GM18519 (cell line): Measurements from ENCODE around the gene AKAP17A.

ENCODE experiments used
- ATAC-seq: cut with Tn5 transposase; IDR thresholded peaks from one replicate; pipeline ENCODE4 v1.9.1; 2021; ENCODE audit warnings: mild to moderate bottlenecking, moderate library complexity; ENCODE audit not compliant: unreplicated experiment, low FRiP score

Gene AKAP17A

DNA sequence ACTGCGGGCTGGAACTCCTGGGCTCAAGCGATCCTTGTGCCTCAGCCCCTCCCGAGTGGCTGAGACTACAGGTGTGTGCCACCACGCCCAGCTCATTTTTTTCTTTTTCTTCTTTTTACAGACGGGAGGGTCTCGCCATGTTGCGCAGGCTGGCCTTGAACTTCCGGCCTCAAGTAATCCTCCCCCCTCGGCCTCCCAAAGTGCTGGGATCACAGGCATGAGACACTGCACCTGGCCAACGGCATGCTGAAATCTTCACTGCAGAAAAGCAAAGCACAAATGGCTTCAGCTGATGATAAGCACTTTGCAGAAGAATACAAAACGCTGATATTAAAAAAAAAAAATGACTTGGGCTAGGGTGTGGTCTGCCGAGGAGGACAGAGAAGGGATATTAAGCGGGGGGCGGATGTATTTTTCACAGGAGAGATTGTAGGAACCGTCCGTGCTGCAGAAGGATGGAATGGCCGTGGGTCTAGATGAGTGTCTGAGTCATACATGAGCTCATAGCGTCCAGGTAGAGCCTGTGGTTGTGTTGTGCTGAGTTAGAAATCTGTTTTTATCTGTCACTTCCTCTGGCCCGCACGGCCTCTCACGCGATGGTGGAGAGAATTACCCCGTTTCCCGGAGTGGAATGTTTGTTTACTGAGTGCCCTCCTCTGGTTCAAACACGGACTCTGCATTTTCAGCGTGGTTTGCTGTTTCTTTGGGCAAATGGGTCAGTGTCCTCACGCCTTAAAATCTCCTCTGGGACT, 8.5 kb upstream of the AKAP17A start:
- peak; percentile 92 for ATAC-seq

GRCh38 chrX:1584237-1585011, 7.0 kb upstream of the AKAP17A start:
- no peak for ATAC-seq

DNA sequence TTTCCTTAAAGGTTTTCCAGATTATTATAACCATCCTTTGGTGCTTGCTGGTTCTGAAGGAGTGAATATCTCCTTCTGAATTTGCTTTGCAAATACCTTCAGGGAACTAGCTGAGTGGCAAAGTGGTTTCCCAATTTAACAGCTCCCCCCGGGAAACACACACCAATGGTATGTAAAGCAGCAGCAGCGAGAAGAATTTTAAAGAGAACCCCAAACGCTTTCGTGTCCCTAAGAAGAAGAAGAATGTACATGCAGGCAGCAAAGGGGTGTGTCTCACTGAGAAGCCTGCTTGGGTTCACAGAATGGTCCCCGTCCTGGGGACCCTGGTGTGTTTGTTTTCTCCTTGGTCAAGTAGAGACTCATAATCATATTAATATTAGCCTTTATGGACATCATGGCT, 4.2 kb upstream of the AKAP17A start:
- ATAC-seq, result no peak

DNA sequence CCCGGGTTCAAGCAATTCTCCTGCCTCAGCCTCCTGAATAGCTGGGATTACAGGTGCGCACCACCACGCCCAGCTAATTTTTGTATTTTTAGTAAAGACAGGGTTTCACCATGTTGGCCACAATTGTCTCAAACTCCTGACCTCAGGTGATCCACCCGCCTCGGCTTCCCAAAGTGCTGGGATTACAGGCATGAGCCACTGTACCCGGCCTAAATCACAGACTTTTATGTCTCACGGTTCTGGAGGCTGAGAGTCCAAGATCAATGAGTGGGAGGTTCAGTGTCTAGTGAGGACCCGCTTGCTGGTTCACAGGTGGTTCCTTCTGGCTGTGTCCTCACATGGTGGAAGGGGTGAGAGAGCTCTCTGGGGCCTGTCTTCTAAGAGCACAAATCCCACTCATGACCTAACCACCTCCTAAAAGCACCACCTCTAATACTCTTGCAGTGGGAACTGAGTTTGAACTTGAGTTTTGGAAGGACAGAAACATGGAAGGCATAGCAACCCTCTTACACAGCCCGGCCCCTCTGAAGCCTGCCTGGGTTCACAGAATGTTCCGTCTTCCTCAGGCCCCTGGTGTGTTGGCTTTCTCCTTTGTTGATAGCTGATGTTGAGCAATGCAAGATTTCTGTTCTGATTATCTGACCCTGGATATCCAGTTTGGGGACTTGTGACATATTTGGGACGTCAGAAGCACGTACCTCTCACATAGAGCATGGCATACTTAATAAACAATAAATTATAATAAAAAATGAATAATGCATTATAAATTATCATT, 1.9 kb upstream of the AKAP17A start:
- no peak for ATAC-seq

DNA sequence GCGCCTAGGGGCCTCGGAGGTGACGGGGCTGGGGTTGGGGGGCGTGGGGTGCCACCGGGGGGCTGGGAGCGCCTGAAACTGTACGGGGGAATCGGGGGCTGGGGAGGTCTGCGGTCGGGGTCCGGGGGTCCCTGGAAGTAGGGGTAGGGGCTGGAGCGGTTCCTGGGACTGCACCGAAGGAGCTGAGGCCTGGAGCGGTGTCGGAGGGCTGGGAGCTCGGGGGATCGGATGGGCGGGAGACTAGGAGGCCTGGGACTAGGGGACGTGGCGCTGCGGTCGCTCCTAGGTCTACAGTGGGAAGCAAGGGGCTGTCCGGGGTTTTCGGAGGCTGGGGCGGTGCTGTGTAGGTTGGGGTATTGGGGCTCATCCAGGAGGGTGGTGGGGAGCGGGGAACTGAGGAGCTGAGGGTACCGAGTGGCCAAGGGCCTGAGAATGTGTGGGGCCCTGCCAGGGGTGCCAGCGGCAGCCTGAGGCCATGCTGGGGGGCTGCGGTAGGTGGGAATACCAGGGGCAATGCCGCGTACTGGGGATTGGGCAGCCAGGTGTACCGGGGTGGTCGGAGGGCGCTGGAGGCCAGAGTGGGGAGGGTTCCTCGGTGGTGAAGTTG, 562 bp downstream of the AKAP17A start:
- ATAC-seq, result no peak

- no peak for ATAC-seq
Measured at GRCh38 chrX:1592470-1593142, 1.2 kb downstream of the AKAP17A start.

- no peak for ATAC-seq
Measured at GRCh38 chrX:1593286-1594271, 2.2 kb downstream of the AKAP17A start.

DNA sequence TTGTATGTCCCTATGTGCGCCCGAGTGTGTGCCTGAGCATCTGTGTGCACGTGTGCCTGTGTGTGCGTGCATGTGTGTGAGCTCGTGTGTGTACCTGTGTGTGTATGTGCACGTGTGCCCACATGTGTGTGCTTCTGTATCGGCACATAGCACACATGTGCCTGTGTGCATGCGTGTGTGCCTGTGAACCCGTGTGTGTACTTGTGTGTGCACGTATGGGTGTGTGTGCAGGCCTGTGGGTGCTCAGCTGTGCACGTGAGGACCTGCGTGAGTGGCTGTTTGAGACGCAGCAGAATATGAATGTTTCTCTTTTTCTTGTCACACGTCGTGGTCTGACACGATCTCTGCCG, 4.3 kb downstream of the AKAP17A start:
- ATAC-seq, result no peak

DNA sequence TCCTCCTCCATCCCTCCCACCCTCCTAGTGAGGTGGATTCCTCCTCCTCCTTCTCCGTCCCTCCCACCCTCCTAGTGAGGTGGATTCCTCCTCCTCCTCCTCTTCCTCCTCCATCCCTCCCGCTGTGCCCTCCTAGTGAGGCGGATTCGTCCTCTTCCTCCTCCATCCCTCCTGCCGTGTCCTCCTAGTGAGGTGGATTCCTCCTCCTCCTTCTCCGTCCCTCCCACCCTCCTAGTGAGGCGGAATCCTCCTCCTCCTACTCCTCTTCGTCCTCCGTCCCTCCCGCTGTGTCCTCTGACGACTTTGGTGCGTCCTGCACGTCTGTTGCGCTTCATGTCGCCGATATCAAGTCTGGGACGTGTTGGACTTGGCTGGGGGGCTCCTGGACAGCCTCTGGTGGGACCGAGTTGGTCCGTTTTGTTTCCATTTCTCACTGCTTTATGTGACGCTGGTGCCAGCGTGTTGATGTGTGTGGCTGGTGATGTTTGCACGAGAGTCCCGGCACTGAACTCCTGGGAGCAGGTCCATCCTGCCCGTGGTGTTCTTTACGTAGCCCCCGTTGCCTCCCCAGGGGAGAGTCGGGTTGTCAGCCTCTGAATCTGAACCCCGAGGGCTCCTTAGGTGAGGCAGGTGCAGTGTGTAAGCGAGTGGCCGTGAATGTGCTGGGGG, 5.4 kb downstream of the AKAP17A start:
- ATAC-seq, result no peak

DNA sequence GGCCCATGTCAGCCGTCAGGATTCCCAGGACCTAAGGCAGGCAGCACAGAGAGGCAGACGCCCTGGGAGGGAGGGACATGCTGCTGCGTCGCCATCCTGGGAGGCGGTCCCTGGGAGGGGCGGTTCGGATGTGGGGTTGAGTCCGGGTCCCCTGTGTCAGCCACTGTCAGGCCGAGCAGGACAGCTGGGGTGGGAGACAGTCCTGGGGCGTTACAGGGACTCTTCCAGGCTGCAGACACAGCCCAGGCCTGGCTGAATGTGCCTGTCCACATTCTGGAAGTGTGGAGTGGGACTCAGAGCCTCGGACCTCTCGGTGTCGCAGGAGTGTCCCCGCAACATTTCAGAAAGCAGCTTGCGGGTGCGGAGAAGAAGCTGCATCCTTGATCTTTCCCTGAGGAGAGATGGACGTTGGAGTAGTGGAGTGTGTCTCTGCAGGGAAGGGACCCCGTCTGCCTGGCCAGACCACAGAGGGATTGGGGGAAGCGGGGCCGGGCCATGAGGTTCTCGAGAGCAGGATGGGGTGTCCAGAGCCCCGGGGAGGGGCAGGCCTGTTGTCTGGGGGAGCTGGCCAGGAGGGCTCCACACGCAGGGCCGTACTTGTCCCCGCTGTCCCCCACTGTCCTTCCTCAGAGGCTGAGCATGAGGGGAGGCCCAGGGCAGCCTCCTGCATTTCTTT, 6.1 kb downstream of the AKAP17A start:
- ATAC-seq, result no peak

- no peak for ATAC-seq
Measured at GRCh38 chrX:1598021-1598875, 6.8 kb downstream of the AKAP17A start.

DNA sequence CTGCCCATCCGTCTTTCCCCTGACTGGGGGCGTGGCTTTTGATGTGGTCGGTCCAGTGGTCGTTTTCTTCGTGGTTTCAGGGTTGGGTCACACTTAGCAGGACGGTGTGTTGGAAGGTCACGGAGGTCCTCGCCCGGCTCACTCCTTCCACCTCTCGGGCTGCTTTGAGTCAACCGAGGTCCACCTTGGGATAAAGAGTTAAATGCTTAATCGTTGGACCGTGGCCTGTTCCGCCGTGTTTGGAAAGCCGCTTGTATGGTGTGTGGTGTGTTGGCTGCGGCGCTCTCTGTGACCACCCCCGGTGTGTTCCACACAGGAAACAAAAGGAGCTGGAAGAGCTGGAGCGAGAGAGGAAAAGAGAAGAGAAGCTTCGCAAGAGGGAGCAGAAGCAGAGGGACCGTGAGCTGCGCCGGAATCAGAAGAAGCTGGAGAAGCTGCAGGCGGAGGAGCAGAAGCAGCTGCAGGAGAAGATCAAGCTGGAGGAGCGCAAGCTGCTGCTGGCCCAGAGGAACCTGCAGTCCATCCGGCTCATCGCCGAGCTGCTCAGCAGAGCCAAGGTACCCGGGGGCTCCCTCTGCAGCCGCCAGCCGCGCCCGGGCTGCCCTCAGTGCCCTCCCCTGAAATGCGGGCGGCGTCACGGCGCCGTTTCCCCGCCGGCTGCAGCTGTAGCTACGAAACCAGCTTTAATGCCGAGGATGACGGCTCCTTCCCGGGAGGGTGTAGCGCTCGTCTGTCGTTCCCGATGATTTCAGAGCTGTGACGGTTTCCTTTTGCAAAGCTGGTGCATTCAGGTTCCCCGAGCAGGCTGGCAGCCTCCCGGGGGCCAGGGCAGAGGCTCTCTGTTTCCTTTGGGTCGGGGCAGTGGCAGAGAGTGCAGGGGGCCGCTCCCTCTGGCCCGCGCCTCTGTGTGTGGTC, 7.7 kb downstream of the AKAP17A start:
- ATAC-seq, result no peak

DNA sequence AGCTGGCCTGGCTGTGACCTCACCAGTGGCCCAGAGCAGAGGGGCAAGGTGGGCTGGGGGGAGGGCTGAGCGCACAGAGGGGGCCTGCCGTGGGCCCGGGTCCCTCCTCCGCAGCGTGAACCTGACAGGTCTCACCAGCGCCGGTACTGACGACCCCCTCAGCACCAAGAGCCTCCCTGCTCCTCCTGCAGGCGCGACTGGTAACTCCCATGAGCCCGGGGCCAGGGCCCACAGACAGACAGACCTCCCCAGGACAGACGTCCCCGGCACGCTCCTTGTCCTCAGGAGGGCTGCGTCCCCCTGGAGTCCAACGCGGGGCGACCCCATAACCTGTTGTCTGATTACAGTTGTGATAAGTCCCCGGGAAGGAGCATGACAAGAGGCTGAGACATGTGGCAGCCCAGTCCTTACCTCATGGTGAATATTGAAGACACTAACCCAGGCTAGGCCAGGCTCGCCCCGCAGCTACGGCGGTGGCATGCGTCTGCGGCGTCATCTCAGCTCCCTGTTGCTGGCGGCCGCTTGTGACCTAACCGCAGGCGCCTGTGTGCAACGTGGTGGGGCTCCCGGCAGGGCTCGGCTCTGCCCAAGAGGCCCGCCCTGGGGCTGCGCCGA, 8.5 kb downstream of the AKAP17A start:
- ATAC-seq, result no peak

GRCh38 chrX:1600406-1601050, 9.1 kb downstream of the AKAP17A start:
- ATAC-seq, result no peak

DNA sequence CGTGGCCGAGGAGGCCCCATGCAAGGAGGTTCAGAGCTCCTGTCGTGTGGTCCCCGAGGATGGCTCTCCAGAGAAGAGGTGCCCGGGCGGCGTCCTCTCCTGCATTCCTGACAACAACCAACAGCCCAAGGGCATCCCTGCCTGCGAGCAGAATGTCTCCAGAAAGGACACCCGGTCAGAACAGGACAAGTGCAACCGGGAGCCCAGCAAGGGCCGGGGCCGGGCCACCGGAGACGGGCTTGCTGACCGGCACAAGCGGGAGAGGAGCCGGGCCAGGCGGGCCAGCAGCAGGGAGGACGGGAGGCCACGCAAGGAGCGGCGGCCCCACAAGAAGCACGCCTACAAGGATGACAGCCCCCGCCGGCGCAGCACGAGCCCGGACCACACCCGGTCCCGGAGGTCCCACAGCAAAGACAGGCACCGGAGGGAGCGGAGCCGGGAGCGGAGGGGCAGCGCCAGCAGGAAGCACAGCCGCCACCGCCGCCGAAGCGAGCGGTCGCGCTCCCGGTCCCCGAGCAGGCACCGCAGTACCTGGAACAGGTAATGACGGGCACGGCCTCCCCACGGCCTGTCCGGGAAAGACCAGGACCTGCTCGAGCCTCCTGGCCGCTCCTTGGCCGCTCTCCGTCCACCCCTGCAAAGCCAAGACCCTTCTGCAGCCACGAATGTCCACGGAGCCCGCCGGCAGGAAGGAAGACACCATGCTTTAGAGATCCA, 9.8 kb downstream of the AKAP17A start:
- ATAC-seq, result no peak
